ENCODE measurements around the gene SHROOM3. TPM values are rescaled to one million over a fixed set of nuclear protein-coding genes. Genes with fewer than 3 reads are reported as not detected.

Gene SHROOM3
- total and polyA plus RNA-seq, 2 donors (not counting 3 experiments of a cell fraction or from before 2014, with no cell fraction given), result 2.7 to 6.7 TPM

DNA sequence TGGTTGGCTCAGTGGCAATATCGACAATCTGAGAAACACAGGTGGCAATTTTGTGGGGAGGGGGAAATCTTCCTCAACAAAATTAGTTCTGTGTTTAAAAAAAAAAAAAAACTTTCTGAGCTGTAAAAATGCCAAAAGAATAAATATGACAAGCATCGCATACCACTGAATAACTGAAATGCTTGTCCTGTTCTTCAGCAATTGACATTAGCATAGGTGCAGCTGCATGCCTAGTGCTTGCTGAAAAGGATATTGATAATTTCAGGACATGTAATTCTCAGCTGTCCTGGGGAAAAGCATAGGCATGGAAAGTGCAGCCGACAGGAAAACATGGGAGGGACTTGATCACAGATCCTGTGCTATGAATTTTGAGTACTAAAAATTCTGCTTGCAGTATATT, 315.7 kb downstream of the SHROOM3 start:
- dilution Hi-C loops (cut with MboI; ENCODE audit: extremely low pct_ligation_motif_present, low sequenced_read_pairs), result no loop called here
- Histone ChIP-seq H3K4me3 (replicated peaks in 1 of 3; ENCODE audit: insufficient read depth in 1 of 3, low read depth in 1 of 3, low read length in 3 of 3) (no peak overlapping the region), H3K79me2 (ENCODE audit: control insufficient read depth, insufficient read depth, low read length) (no peaks in the 10 kb centered on the region), H4K20me1 (replicated peaks; ENCODE audit: control insufficient read depth, extremely low read depth, insufficient read depth, low read length) (no peaks in the 10 kb centered on the region), H3K9ac (replicated peaks; ENCODE audit: extremely low read depth, insufficient read depth, low read length) (no peak overlapping the region), H3K9me3 (replicated peaks; ENCODE audit: control insufficient read depth, insufficient read depth, low read length) (no peaks in the 10 kb centered on the region), H2AFZ (ENCODE audit: low read depth, low read length) (no peak overlapping the region), H3K27me3 (ENCODE audit: control insufficient read depth in 2 of 2, insufficient read depth in 2 of 2, low read length in 2 of 2) (no peaks in the 10 kb centered on the region), H3K9me1 (replicated peaks; ENCODE audit: control insufficient read depth, extremely low read depth, insufficient read depth, low read length) (no peaks in the 10 kb centered on the region), H3K27ac (ENCODE audit: insufficient read depth, low read depth, low read length) (no peak overlapping the region), H3K4me1 (ENCODE audit: control insufficient read depth, extremely low read depth, insufficient read depth, low read length) (peaks cover 24% of the 10 kb centered on the region), H3K36me3 (ENCODE audit: control insufficient read depth in 2 of 2, extremely low read depth in 1 of 2, insufficient read depth in 2 of 2, low read length in 2 of 2) (no peaks in the 10 kb centered on the region), H3K4me2 (ENCODE audit: insufficient read depth, low read length) (no peak overlapping the region)
- FAIRE-seq (no peak), DNase-seq (ENCODE audit: low read depth, low spot score) (no peak)
- CTCF ChIA-PET, result interaction anchor here (1.1 to 1.9 kb wide), 5 partner anchors 8 to 320 kb away, joined by 3 to 8 read pairs (median 5); no protein-coding TSS in a partner anchor
- no TSS peak for BruUV-seq (replicated peaks)
- POLR2A ChIA-PET, result no interaction called here
- TF ChIP-seq, protein P1, sequence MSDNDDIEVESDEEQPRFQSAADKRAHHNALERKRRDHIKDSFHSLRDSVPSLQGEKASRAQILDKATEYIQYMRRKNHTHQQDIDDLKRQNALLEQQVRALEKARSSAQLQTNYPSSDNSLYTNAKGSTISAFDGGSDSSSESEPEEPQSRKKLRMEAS (IDR thresholded peaks at IDR 0.05; ENCODE audit: insufficient read depth, insufficient read length), result no peak
- TF ChIP-seq POLR2AphosphoS5 (IDR thresholded peaks at IDR 0.05; ENCODE audit: insufficient read depth, low read depth, low read length), result no peak
- TF ChIP-seq EZH2 (IDR thresholded peaks at IDR 0.05; ENCODE audit: borderline replicate concordance, low read depth, low read length, severe bottlenecking), result no peak
- no peak for TF ChIP-seq FOS (IDR thresholded peaks at IDR 0.05; ENCODE audit: borderline replicate concordance, insufficient read depth, low read length)
- TF ChIP-seq JUN (IDR thresholded peaks at IDR 0.05; ENCODE audit: borderline replicate concordance, insufficient read depth, insufficient read length, low read depth), result no peak
- TF ChIP-seq POLR2A (IDR thresholded peaks at IDR 0.05; ENCODE audit: low read depth, low read length), result no peak
- TF ChIP-seq GATA2 (IDR thresholded peaks at IDR 0.05; ENCODE audit: insufficient read depth, insufficient read length, low read depth, low read length), result no peak
- TF ChIP-seq MYC (IDR thresholded peaks at IDR 0.05; ENCODE audit: low read depth, low read length), result no peak
- TF ChIP-seq, protein P2, sequence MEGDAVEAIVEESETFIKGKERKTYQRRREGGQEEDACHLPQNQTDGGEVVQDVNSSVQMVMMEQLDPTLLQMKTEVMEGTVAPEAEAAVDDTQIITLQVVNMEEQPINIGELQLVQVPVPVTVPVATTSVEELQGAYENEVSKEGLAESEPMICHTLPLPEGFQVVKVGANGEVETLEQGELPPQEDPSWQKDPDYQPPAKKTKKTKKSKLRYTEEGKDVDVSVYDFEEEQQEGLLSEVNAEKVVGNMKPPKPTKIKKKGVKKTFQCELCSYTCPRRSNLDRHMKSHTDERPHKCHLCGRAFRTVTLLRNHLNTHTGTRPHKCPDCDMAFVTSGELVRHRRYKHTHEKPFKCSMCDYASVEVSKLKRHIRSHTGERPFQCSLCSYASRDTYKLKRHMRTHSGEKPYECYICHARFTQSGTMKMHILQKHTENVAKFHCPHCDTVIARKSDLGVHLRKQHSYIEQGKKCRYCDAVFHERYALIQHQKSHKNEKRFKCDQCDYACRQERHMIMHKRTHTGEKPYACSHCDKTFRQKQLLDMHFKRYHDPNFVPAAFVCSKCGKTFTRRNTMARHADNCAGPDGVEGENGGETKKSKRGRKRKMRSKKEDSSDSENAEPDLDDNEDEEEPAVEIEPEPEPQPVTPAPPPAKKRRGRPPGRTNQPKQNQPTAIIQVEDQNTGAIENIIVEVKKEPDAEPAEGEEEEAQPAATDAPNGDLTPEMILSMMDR (IDR thresholded peaks at IDR 0.05; ENCODE audit: extremely low read depth in 1 of 2, insufficient read depth in 1 of 2, low read depth in 1 of 2, low read length in 2 of 2), result no peak
- intact Hi-C loops (cut with micrococcal nuclease), result loop anchor here (5.0 kb wide), 1 partner anchor 118 kb away; no protein-coding TSS in a partner anchor

Data from endothelial cell of umbilical vein (primary cell).